Activated CD4-positive, alpha-beta T cell treated with anti-CD3 and anti-CD28 coated beads, Interleukin-2, amount 50 U/mL, for 24 hours (primary cell): ENCODE results near the gene UNC13D.
A peak's percentile ranks its signal among the peaks of the same experiment; 100 is the strongest.
"Not testable (repeated sequence)": the region's sequence is repeated elsewhere in the genome, so short reads cannot be mapped to it uniquely, and the experiment has no call there.

Experiments
- DNase-seq, 2 donors: peaks; one replicate each; pipeline ENCODE4 v3.0.0-alpha.2; 2020; ENCODE audit warnings: low read depth in 1 of 2, low spot score in 1 of 2

Gene UNC13D

DNA sequence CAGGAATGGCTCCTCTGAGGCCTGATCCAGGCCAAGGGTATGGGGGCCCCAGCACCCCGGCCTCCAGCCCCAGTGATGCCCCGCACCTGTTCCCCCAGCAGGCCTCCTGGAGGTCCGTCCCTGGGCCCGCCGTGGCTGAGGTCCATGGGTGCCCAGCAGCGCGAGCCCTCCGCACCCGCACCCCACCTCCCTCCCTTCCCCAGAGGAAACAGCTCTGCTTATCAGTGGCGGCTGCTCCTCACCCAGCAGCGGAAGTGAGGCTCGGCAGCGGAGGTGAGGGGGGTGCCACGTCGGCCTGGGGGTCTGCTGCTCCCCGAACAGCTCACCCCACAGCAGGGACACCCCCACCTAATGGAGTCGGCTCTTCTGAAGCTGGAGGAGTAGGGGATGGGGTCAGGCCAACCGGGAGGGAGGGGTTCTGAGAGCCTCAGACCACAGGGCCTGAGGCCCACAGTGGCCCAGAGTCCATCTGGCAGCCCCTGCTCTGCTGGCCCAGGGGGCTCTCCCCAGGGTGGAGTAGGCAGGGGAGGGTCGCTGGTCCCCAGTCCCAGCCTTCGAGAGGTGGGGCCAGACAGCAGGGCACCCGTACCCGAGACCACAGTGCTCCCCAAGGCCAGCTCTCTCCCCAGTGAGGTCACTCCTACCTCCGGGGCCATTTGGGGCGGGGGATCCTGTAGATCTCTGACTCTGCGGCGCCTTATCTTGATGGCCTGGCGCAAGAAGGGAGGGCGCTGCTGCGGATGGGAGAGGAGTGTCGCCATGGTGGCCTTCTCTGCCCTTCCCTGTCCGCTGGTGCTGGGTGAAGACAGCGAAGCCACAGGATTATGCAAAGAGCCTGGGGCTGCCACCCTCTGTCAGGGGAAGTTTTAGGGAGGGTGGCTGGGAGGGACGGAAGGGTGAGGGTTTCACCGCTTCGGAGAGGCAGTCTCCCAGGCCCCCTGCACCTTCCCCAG, at the start of gene UNC13D:
UNC13D (minus strand) TSS at position 828 of the 953 bp plus-strand sequence; CDS start at position 761, 67 bp downstream.
- DNase-seq: peak; percentile 35 to 40

DNA sequence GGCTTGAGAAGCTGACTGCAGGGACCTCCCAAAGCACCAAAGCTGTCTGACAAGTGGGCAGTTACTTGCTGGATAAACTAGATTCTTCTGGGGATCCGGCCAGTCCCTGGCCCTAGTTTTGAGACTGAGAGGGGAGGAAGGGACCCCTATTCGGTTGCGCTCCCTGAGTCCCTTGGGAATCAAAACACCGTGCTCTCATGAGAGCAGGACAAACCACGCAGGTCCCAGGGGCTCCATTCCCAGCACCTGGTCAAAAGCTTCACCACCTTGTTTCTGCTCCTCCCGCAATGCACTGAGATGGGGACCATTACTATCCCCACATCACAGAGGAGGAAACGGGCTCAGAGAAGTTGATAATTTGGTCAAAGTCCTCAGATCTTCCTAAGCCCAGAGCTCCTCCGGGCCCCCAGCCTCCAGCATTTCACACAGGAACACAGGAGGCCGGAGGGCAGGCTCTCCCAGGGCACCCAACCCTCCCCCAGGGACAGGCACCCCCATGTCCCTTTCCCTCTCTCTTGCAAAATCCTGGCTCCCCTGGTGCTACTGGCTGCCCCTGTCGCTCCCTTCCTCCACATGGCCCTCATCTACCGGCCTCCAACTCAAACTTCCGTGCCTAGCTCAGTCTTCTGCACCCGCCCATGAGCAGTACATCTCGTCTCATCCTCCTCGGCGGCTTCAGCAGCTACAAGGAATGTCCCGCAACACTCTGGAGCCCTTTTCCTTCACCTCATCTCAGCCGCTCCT, 49.3 kb upstream of the UNC13D start:
- no peak for DNase-seq

GRCh38 chr17:75892556-75893224, 48.5 kb upstream of the UNC13D start:
- DNase-seq: no peak

DNA sequence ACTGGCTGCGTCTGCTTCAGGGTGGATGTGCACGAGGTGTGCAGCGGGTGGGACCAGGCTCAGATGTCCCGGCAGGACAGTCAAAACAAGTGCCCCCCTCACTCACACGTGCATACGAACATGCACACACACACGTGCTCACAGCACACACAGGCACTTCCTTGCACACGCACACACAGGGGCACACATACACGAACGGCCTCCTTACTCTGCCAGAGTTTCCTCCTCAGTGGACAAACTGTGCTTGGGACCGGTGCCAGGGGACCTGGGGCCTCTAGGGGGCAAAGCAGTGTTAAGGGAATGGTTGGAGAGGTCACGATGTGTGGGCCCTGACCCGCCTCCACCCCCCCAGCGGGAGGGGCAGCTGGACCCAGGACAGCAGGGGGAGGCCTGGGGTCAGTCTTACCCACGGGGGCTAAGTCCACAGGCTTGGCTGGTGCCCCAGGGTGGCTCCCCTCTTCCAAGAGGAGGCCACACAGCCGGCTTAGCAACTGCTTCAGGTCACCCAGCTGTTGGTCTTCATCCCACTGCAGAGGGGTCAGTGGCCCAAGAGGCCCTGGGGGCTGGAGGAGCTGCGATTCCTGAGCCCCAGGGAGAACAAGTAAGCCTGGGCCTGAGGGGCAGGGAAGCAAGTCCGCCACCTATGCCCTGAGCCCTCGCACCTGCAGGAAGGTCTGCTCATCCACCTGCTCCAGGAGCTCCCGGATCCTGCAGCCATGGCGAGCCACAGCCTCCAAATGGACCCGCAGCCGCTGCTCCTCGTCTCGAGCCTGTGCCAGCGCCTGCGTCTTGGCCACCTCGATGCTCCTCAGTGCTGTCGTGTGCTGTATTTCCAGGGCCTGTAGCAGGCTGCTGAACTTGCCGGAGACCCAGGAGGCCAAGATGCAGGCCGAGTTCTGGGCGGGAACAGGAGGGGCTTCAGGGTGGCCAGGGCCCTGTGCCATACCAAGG, 47.7 kb upstream of the UNC13D start:
- DNase-seq: no peak

DNA sequence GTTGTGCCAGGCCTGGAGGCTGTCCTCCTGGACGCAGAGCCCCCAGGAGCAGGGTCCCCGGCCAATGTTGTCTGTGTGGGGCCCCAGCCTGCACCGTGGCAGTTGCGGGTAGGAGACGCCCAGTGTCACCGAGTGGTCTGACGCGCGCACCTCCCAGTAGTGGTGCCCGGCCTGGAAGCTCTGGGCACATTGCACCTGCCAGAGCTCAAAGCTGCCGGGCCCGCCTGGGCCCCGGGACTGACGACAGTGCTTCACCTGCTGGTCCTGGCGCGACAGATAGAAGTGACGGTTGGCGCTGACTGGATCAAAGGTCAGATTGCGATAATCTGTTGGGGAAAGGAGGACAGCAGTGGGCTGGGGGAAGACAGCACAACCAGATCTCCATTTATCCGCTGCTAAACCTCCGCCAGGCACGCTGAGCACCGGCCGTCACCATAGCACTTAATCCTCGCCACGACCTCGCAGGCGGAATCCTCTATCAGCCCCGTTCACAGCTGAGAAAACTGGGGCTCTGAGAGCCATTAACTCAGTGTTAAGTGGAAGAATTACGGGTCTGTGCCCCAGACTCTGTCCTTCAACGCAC, 46.9 kb upstream of the UNC13D start:
- no peak for DNase-seq

DNA sequence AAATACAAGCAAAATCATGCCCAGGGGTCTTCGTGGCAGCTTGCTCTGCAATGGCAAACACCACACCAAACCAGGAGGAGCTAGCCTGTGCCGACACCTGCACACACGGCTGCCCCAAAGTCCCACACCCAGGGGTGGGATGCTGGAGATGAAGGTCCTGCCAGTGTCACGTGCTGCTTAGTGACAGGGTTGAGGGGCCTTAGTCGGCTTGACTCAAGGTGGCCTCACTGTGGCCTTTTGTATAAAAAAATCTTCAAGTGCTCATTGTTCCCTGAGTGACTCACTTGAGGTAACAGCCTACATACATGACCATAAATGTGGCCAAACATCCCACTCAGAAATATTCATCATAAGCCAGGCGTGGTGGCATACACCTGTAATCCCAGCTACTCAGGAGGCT, 45.2 kb upstream of the UNC13D start:
- no peak for DNase-seq

- DNase-seq: no peak
These were observed 44.3 kb upstream of the UNC13D start for GRCh38 chr17:75888484-75888883.

GRCh38 chr17:75885860-75886259, 41.7 kb upstream of the UNC13D start:
- not testable (repeated sequence) for DNase-seq

DNA sequence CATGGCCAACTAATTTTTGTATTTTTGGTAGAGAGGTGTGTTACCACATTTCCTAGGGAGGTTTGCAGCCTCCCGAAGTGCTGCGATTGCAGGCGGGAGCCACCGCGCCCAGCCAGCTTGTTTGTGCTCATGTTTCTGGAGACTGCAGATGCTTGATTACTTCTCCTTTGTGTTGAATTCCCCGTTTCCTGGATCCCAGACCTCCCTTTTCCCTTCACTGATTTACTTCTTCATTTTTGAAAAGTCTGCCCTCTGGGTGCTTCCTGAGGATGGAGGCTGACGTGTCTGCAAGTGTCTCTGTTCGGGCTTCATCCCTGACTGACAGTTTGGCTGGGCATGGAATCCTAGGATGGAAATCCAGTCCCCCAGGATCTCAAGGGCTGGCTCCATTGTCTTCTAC, 41.2 kb upstream of the UNC13D start:
- DNase-seq: no peak

DNA sequence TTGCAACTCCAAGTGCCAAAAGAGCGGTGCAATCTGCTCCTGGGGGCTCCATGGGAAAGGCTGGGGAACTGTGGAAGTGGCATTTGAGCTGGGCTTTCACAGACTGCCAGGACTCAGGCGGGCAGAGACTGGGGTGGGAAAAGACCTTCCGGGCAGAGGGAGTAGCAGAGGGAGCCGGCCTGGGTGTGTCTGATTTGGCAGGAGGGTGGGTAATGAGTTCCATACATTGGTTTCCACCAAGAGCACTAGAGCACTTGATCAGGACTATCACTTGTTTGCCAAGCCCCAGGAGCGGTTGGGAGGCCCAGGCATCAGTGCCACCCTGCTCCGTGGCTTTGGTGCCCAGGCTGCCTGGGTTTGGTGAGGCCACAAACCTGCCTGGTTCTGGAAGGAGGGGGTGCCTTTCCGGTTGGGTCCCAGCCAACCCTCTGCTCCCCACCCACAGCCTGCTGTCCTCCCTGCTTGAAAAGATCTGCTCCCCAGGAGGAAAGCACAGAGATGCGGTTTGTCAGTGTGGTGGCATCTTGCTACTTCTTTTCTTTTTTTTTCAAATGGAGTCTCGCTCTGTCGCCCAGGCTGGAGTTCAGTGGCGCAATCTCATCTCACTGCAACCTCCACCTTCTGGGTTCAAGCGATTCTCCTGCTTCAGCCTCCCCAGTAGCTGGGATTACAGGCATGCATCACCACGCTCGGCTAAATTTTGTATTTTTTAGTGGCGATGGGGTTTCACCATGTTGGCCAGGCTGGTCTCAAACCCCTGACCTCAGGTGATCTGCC, 37.7 kb upstream of the UNC13D start:
- no peak for DNase-seq

GRCh38 chr17:75880266-75880665, 36.1 kb upstream of the UNC13D start:
- no peak for DNase-seq

- no peak for DNase-seq
These were observed 34.2 kb upstream of the UNC13D start, which contains the start of gene TRIM47 for GRCh38 chr17:75878174-75878998. TRIM47 (minus strand) TSS chr17:75878581; CDS start chr17:75878548, 33 bp downstream.

DNA sequence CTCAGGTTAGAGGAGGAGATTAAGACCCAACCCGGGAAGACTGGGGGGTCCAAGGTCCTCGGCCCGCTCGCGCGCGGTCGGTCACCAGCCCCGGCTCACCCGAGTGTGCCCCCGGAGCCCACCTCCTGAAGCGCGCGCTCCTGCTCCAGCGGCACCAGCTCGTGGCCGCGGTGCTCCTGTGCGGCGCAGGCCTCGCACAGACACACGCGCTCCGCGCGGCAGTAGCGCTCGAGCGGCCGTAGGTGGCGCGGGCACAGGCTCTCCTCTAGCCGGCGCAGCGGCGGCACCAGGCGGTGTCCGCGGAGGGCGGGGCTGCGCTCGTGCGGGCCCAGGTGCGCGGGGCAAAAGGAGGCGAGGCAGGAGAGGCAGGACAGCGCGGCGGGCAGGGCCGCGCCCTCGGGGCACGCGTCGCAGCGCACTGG, 33.6 kb upstream of the UNC13D start:
- peak; percentile 35 to 45 for DNase-seq

DNA sequence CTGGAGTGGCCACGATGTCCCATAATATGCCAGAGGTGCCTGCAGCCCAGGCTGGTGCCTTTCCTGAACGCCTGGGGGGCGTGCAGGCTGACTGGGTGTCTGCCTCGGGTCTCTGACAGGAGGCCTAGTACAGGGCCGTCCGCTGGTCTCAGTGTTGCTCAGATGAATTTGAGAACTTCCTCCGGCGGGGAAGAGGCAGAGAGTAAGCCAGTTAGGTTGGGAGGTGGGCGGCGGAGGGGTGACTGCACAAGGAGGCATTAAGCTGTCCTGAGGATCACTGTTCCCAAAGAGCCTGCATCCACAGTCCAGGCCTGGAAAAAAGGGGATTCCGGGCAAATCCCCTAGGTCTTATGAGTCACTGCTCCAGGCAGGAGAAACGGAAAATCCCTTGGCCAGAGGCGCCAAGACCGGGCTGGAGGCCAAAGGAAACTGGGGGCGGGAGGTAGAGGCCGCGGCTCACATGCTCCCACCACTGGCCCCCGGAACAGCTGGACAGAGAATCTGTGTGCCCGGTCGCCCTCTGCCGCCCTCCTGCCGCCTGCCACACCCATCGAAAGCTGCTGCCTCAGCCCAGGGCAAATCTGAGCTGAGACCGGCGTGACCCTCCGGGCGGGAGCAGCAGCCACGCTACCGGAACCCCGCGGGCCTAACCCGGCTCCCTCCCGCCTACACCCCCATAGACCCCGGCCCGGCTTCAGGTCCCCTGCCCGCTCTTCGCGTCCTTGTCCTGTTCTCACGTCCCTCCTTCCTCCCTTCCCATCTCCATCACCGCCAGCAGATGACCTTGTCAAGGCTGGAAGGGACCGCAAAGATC, 32.9 kb upstream of the UNC13D start:
- no peak for DNase-seq

- peak; percentile 24 to 41 for DNase-seq
These were observed 32.2 kb upstream of the UNC13D start for GRCh38 chr17:75876190-75876937.

GRCh38 chr17:75875940-75876189, 31.7 kb upstream of the UNC13D start:
- no peak for DNase-seq
